HepG2 (cell line): ENCODE results near the gene OARD1. TPM values are rescaled to one million over a fixed set of nuclear protein-coding genes. Genes with fewer than 3 reads are reported as not detected.
A peak's percentile ranks its signal among the peaks of the same experiment; 100 is the strongest.

Experiments
- AGO2 ChIP-seq: fragments of 200-400 bp; formaldehyde crosslinking; optimal IDR thresholded peaks from 2 replicates; pipeline ENCODE3; 2017; ENCODE audit warnings: mild to moderate bottlenecking, low read depth, low read length, moderate library complexity
- CAMTA2 ChIP-seq: sonication (generic); formaldehyde crosslinking; IDR thresholded peaks from 2 replicates; pipeline ENCODE4 v1.4.0; 2020; ENCODE audit warnings: mild to moderate bottlenecking, missing genetic modification reagents, borderline replicate concordance
- CEBPG ChIP-seq: IDR thresholded peaks from 2 replicates; pipeline ENCODE4 v1.6.1; 2016
- FOXA1 ChIP-seq, 2 experiments: fragments of 450-650 bp in 1 of 2; sonication (generic) in 1 of 2; formaldehyde crosslinking in 1 of 2; IDR thresholded peaks; 2 replicates each; pipeline versions ENCODE4 v1.4.0 to v1.6.1; 2016 to 2020; ENCODE audit warnings: missing genetic modification reagents in 1 of 2
- FOXC1 ChIP-seq: sonication (generic); formaldehyde crosslinking; IDR thresholded peaks from 2 replicates; pipeline ENCODE4 v1.8.0; 2022; ENCODE audit warnings: mild to moderate bottlenecking, missing genetic modification reagents, borderline replicate concordance
- HOXD1 ChIP-seq: sonication (generic); formaldehyde crosslinking; IDR thresholded peaks from 2 replicates; pipeline ENCODE4 v1.5.0; 2020; ENCODE audit warnings: missing genetic modification reagents
- JDP2 ChIP-seq: sonication (generic); formaldehyde crosslinking; IDR thresholded peaks from 2 replicates; pipeline ENCODE4 v1.8.1; 2022; ENCODE audit warnings: missing genetic modification reagents, borderline replicate concordance
- REXO4 ChIP-seq: sonication (generic); formaldehyde crosslinking; IDR thresholded peaks from 2 replicates; pipeline ENCODE4 v1.8.0; 2022; ENCODE audit warnings: missing genetic modification reagents, mild to moderate bottlenecking, borderline replicate concordance
- SALL2 ChIP-seq: sonication (generic); formaldehyde crosslinking; IDR thresholded peaks from 2 replicates; pipeline ENCODE4 v1.8.1; 2023; ENCODE audit warnings: mild to moderate bottlenecking, missing genetic modification reagents, inconsistent platforms
- SOX13 ChIP-seq, 3 experiments: fragments of 450-650 bp in 1 of 3; sonication (generic) in 1 of 3; formaldehyde crosslinking in 1 of 3; IDR thresholded peaks in 2 of 3; conservative IDR thresholded peaks in 1 of 3; 2 replicates each; pipeline versions ENCODE4 v1.5.0 to v1.6.1; 2016 to 2020; ENCODE audit warnings: antibody characterized with exemption in 1 of 3, mild to moderate bottlenecking in 1 of 3, missing compliant biosample characterization in 1 of 3, missing genetic modification reagents in 1 of 3, moderate library complexity in 1 of 3
- ZBTB1 ChIP-seq: sonication (generic); formaldehyde crosslinking; IDR thresholded peaks from 2 replicates; pipeline ENCODE4 v1.4.0; 2020; ENCODE audit warnings: missing genetic modification reagents, borderline replicate concordance
- ZNF160 ChIP-seq: sonication (generic); formaldehyde crosslinking; IDR thresholded peaks from 2 replicates; pipeline ENCODE4 v1.8.0; 2022; ENCODE audit warnings: mild to moderate bottlenecking, inconsistent platforms, missing genetic modification reagents
- ZNF383 ChIP-seq: sonication (generic); formaldehyde crosslinking; IDR thresholded peaks from 2 replicates; pipeline ENCODE4 v1.4.0; 2020; ENCODE audit warnings: missing genetic modification reagents, mild to moderate bottlenecking, borderline replicate concordance
- ZNF724P ChIP-seq: sonication (generic); formaldehyde crosslinking; IDR thresholded peaks from 2 replicates; pipeline ENCODE4 v1.8.0; 2022; ENCODE audit warnings: missing genetic modification reagents, borderline replicate concordance
- polyA plus RNA-seq, 8 experiments: library from polyadenylated mRNA; depleted of rRNA in 3 of 8; stranded (reverse) in 7 of 8; unstranded in 1 of 8; fragments of >200 nt; fragmentation: Illumina TruSeq in 4 of 8; extraction: Trizol in 4 of 8; gene quantifications; 2 replicates each; pipeline versions ENCODE4 v1.2.1 to v1.2.3, GENCODE V29; 2011 to 2016; ENCODE audit warnings: low read depth in 4 of 8, missing spikeins in 1 of 8, mixed read lengths in 1 of 8; ENCODE audit not compliant: insufficient read depth in 1 of 8
- total RNA-seq, 5 experiments: library from RNA; depleted of rRNA; stranded (reverse); fragments of >200 nt; fragmentation: Illumina TruSeq; extraction: Trizol; gene quantifications; 2 replicates each; pipeline ENCODE4 v1.2.3, GENCODE V29; 2016; ENCODE audit warnings: low read depth in 1 of 5
- TF ChIP-seq, protein P1 (sequence below): sonication (generic); formaldehyde crosslinking; conservative IDR thresholded peaks from 2 replicates; pipeline ENCODE4 v1.4.0; 2020; ENCODE audit warnings: missing genetic modification reagents
- TF ChIP-seq, protein P2 (sequence below): sonication (generic); formaldehyde crosslinking; IDR thresholded peaks from 2 replicates; pipeline ENCODE4 v1.8.0; 2022; ENCODE audit warnings: mild to moderate bottlenecking, missing genetic modification reagents, borderline replicate concordance
- TF ChIP-seq, protein P3 (sequence below): IDR thresholded peaks from 2 replicates; pipeline ENCODE4 v1.4.0; 2020; ENCODE audit warnings: mild to moderate bottlenecking, missing genetic modification reagents
- TF ChIP-seq, protein P4 (sequence below): sonication (generic); formaldehyde crosslinking; IDR thresholded peaks from 2 replicates; pipeline ENCODE4 v1.5.0; 2020; ENCODE audit warnings: missing genetic modification reagents, mild to moderate bottlenecking, borderline replicate concordance

OARD1 gene
- total and polyA plus RNA-seq, 2 of the 13 experiments (the other 11 are each of a cell fraction or from before 2014, with no cell fraction given), result 18.4 to 49.0 TPM

DNA sequence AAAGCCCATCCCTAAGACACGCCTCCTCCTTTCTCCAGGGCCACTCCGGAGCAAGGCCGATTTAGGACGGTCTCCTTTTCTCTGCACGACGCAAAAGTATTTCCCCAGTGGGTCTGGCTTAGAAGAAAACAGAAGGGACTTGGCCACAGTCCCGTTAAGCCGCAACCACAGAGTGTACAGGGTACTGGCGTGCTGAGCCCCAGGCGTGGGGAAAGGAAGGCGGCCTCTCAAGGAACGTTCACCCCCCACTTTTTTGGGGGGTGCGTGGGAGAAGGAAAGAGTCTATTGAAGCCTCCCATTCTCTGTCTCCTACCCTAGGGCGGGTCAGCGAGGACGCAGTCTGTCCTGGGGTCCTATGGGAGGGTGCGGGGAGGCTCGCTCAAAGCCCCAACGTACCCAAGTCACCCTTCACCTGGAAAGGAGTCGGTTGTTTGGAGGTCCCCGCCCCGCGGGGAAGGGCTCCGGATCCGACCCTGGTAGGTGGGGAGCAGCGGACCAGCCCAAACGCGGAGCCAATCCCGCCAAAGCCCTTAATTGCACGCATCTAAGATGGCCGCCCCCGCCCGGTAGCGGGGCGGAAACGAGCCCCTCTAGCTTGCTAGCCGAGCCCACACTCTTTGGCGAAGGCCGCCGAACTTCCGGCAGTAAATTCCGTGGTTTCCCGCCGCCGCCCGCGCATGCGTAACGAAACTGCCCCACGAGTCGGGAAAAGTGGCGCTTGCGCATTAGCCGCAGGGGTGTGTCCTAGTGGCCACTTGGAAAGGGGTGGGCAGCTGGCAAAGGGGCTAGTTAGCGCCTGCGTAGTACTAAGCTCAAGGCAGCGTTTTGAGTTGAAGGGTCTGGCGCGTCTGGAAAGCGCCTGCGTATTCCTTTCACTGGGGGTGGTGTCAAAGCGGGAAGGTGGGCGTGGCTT is at the start of gene OARD1 (continued):
- peak; percentile 91 for TF ChIP-seq AGO2
- no peak for TF ChIP-seq ZNF160 (CRISPR knock-in tag)
- peak; percentile 61; the same call in 1 of the 2 replicates for TF ChIP-seq HOXD1
- TF ChIP-seq JDP2, result no peak
- peak; percentile 80 for TF ChIP-seq SALL2 (CRISPR knock-in tag)
- TF ChIP-seq ZBTB1, result no peak
- TF ChIP-seq, protein P1, sequence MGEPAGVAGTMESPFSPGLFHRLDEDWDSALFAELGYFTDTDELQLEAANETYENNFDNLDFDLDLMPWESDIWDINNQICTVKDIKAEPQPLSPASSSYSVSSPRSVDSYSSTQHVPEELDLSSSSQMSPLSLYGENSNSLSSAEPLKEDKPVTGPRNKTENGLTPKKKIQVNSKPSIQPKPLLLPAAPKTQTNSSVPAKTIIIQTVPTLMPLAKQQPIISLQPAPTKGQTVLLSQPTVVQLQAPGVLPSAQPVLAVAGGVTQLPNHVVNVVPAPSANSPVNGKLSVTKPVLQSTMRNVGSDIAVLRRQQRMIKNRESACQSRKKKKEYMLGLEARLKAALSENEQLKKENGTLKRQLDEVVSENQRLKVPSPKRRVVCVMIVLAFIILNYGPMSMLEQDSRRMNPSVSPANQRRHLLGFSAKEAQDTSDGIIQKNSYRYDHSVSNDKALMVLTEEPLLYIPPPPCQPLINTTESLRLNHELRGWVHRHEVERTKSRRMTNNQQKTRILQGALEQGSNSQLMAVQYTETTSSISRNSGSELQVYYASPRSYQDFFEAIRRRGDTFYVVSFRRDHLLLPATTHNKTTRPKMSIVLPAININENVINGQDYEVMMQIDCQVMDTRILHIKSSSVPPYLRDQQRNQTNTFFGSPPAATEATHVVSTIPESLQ, result no peak
- TF ChIP-seq ZNF383 (CRISPR knock-in tag), result no peak; the same call in 1 of the 2 replicates
- no peak; the same call in 1 of the 2 replicates for TF ChIP-seq CEBPG (CRISPR knock-in tag)
- TF ChIP-seq, protein P2, sequence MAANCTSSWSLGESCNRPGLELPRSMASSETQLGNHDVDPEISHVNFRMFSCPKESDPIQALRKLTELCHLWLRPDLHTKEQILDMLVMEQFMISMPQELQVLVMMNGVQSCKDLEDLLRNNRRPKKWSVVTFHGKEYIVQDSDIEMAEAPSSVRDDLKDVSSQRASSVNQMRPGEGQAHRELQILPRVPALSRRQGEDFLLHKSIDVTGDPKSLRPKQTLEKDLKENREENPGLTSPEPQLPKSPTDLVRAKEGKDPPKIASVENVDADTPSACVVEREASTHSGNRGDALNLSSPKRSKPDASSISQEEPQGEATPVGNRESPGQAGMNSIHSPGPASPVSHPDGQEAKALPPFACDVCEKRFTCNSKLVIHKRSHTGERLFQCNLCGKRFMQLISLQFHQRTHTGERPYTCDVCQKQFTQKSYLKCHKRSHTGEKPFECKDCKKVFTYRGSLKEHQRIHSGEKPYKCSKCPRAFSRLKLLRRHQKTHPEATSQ (CRISPR knock-in tag), result peak; percentile 41; the same call in 1 of the 2 replicates
- no peak for TF ChIP-seq FOXA1 (IDR thresholded peaks at IDR 0.05)
- no peak; the same call in 1 of the 2 replicates for TF ChIP-seq FOXA1 (CRISPR knock-in tag; IDR thresholded peaks at IDR 0.05)
- TF ChIP-seq REXO4 (CRISPR knock-in tag), result no peak
- TF ChIP-seq ZNF724P (CRISPR knock-in tag), result no peak
- 0 out of 2 replicates have a peak, but pooled peaks have one; percentile 7 for TF ChIP-seq SOX13 (IDR thresholded peaks at IDR 0.05)
- no peak; a peak in 1 of 4 replicates for TF ChIP-seq SOX13 (CRISPR knock-in tag; conservative IDR thresholded peaks at IDR 0.05 in 1 of 2, IDR thresholded peaks at IDR 0.05 in 1 of 2)
- TF ChIP-seq CAMTA2 (CRISPR knock-in tag), result peak; percentile 93; the same call in 1 of the 2 replicates
- no peak; the same call in 1 of the 2 replicates for TF ChIP-seq FOXC1
- TF ChIP-seq, protein P3, sequence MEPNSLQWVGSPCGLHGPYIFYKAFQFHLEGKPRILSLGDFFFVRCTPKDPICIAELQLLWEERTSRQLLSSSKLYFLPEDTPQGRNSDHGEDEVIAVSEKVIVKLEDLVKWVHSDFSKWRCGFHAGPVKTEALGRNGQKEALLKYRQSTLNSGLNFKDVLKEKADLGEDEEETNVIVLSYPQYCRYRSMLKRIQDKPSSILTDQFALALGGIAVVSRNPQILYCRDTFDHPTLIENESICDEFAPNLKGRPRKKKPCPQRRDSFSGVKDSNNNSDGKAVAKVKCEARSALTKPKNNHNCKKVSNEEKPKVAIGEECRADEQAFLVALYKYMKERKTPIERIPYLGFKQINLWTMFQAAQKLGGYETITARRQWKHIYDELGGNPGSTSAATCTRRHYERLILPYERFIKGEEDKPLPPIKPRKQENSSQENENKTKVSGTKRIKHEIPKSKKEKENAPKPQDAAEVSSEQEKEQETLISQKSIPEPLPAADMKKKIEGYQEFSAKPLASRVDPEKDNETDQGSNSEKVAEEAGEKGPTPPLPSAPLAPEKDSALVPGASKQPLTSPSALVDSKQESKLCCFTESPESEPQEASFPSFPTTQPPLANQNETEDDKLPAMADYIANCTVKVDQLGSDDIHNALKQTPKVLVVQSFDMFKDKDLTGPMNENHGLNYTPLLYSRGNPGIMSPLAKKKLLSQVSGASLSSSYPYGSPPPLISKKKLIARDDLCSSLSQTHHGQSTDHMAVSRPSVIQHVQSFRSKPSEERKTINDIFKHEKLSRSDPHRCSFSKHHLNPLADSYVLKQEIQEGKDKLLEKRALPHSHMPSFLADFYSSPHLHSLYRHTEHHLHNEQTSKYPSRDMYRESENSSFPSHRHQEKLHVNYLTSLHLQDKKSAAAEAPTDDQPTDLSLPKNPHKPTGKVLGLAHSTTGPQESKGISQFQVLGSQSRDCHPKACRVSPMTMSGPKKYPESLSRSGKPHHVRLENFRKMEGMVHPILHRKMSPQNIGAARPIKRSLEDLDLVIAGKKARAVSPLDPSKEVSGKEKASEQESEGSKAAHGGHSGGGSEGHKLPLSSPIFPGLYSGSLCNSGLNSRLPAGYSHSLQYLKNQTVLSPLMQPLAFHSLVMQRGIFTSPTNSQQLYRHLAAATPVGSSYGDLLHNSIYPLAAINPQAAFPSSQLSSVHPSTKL (CRISPR knock-in tag), result peak; percentile 49
- TF ChIP-seq, protein P4, sequence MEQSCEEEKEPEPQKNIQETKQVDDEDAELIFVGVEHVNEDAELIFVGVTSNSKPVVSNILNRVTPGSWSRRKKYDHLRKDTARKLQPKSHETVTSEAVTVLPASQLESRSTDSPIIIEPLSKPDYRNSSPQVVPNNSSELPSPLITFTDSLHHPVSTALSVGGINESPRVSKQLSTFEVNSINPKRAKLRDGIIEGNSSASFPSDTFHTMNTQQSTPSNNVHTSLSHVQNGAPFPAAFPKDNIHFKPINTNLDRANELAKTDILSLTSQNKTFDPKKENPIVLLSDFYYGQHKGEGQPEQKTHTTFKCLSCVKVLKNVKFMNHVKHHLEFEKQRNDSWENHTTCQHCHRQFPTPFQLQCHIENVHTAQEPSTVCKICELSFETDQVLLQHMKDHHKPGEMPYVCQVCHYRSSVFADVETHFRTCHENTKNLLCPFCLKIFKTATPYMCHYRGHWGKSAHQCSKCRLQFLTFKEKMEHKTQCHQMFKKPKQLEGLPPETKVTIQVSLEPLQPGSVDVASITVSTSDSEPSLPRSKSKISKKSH (CRISPR knock-in tag), result no peak
